ENCODE results near the gene CSKMT.
"Not testable (repeated sequence)": the region's sequence is repeated elsewhere in the genome, so short reads cannot be mapped to it uniquely, and the experiment has no call there.

CSKMT gene

GRCh38 chr11:62673196-62673525 lies 8.0 kb downstream of the CSKMT start:
- TF ChIP-seq CTCF (conservative IDR thresholded peaks at IDR 0.05), result no peak
- peak overlapping the region; percentile 95 for H3K27ac ChIP-seq

DNA sequence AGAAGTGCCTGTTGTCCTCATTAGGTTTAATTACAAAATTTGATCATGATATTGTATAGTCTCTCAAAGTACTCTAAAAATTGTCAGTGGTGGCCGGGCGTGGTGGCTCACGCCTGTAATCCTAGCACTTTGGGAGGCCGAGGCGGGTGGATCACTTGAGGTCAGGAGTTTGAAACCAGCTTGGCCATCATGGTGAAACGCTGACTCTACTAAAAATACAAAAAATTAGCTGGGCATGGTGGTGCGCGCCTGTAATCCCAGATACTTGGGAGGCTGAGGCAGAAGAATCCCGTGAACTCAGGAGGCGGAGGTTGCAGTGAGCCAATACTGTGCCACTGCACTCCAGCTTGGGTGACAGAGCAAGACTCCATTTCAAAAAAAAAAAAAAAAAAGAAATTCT lies 10.3 kb downstream of the CSKMT start:
- not testable (repeated sequence) for H3K27ac ChIP-seq

DNA sequence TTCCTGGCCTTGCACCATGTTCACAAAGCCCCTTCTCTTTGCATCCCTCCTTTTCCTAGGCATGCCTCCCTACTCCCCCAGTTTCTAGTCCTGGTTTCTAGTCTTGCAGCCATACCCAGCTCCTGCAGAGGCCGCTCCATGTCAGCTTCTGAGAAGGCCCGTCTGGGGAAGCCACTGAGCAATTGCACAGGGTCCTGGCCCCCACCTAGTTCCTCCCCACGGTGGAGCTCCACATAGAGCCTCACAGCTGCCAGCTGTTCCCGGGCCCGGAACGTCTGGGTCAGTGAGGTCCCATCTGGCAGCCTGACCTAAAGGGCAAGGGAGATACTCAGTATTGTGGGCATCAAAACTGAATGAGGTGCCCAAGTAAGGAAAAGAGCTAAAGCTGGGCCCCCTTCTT lies 11.6 kb downstream of the CSKMT start:
- TF ChIP-seq CTCF (conservative IDR thresholded peaks at IDR 0.05), result no peak
- no peak overlapping the region for H3K27ac ChIP-seq

GRCh38 chr11:62677156-62677555 lies 12.0 kb downstream of the CSKMT start:
- TF ChIP-seq CTCF (conservative IDR thresholded peaks at IDR 0.05), result no peak
- no peak overlapping the region for H3K27ac ChIP-seq

GRCh38 chr11:62677714-62678113 lies 12.6 kb downstream of the CSKMT start:
- peak overlapping the region; percentile 88; the same call in 1 of the 2 replicates for H3K27ac ChIP-seq
- no peak for TF ChIP-seq CTCF (conservative IDR thresholded peaks at IDR 0.05)

GRCh38 chr11:62678433-62678769 lies 13.3 kb downstream of the CSKMT start:
- H3K27ac ChIP-seq, result peak overlapping the region; percentile 88
- TF ChIP-seq CTCF (conservative IDR thresholded peaks at IDR 0.05), result no peak

- TF ChIP-seq CTCF (conservative IDR thresholded peaks at IDR 0.05), result no peak
- peak within 1 kb of the TSS; percentile 88 for H3K27ac ChIP-seq
Measured at GRCh38 chr11:62678770-62679696, 13.9 kb downstream of the CSKMT start, which contains the start of gene UBXN1. TSS of gene UBXN1 (minus strand) at chr11:62679073. CDS start at chr11:62678923, 150 bp downstream.

GRCh38 chr11:62680825-62681240 lies 15.7 kb downstream of the CSKMT start:
- peak overlapping the region; percentile 88 for H3K27ac ChIP-seq
- peak; percentile 73 for TF ChIP-seq CTCF (conservative IDR thresholded peaks at IDR 0.05)

Data from VCaP (cell line).